Measurements from ENCODE around the gene GPR143.

Gene GPR143

GRCh38 chrX:9797384-9798360, 32.0 kb upstream of the GPR143 start:
- no peak for DNase-seq (ENCODE audit: low read depth)
- TF ChIP-seq, protein P1, sequence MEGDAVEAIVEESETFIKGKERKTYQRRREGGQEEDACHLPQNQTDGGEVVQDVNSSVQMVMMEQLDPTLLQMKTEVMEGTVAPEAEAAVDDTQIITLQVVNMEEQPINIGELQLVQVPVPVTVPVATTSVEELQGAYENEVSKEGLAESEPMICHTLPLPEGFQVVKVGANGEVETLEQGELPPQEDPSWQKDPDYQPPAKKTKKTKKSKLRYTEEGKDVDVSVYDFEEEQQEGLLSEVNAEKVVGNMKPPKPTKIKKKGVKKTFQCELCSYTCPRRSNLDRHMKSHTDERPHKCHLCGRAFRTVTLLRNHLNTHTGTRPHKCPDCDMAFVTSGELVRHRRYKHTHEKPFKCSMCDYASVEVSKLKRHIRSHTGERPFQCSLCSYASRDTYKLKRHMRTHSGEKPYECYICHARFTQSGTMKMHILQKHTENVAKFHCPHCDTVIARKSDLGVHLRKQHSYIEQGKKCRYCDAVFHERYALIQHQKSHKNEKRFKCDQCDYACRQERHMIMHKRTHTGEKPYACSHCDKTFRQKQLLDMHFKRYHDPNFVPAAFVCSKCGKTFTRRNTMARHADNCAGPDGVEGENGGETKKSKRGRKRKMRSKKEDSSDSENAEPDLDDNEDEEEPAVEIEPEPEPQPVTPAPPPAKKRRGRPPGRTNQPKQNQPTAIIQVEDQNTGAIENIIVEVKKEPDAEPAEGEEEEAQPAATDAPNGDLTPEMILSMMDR (IDR thresholded peaks at IDR 0.05; ENCODE audit: low read depth, low read length) = no peak
- TF ChIP-seq, protein P2, sequence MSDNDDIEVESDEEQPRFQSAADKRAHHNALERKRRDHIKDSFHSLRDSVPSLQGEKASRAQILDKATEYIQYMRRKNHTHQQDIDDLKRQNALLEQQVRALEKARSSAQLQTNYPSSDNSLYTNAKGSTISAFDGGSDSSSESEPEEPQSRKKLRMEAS (IDR thresholded peaks at IDR 0.05; ENCODE audit: low read depth, low read length) = no peak
- no peak for TF ChIP-seq POLR2A (IDR thresholded peaks at IDR 0.05; ENCODE audit: extremely low read depth, insufficient read length)
- no peak for TF ChIP-seq MYC (IDR thresholded peaks at IDR 0.05; ENCODE audit: low read depth, low read length)
- no peak overlapping the region for H3K4me3 ChIP-seq (ENCODE audit: low read depth, low read length)

DNA sequence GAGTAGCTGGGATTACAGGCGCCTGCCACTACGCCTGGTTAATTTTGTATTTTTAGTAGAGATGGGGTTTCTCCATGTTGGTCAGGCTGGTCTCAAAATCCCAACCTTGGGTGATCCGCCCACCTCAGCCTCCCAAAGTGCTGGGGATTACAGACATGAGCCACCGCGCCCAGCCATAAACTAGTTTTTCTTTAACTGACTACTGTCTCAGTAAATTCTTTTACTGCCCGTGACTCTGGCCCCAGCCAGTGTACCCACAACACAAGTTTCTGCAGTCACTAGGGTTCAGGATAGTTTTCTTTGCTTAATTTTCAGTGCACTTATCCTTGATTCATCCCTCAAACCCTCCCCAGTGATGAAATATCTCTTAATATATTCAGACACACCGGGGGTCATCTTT, 28.8 kb upstream of the GPR143 start:
- TF ChIP-seq POLR2A (IDR thresholded peaks at IDR 0.05; ENCODE audit: extremely low read depth, insufficient read length) = no peak
- TF ChIP-seq, protein P1 (IDR thresholded peaks at IDR 0.05; ENCODE audit: low read depth, low read length) = no peak
- TF ChIP-seq, protein P2 (IDR thresholded peaks at IDR 0.05; ENCODE audit: low read depth, low read length) = no peak
- no peak for TF ChIP-seq MYC (IDR thresholded peaks at IDR 0.05; ENCODE audit: low read depth, low read length)
- H3K4me3 ChIP-seq (ENCODE audit: low read depth, low read length) = no peak overlapping the region
- no peak for DNase-seq (ENCODE audit: low read depth)

- H3K4me3 ChIP-seq (ENCODE audit: low read depth, low read length) = no peak overlapping the region
- no peak for DNase-seq (ENCODE audit: low read depth)
- TF ChIP-seq, protein P1 (IDR thresholded peaks at IDR 0.05; ENCODE audit: low read depth, low read length) = no peak
- TF ChIP-seq MYC (IDR thresholded peaks at IDR 0.05; ENCODE audit: low read depth, low read length) (no peak), POLR2A (IDR thresholded peaks at IDR 0.05; ENCODE audit: extremely low read depth, insufficient read length) (no peak)
- TF ChIP-seq, protein P2 (IDR thresholded peaks at IDR 0.05; ENCODE audit: low read depth, low read length) = no peak
Observed at GRCh38 chrX:9790866-9791265, 25.2 kb upstream of the GPR143 start.

DNA sequence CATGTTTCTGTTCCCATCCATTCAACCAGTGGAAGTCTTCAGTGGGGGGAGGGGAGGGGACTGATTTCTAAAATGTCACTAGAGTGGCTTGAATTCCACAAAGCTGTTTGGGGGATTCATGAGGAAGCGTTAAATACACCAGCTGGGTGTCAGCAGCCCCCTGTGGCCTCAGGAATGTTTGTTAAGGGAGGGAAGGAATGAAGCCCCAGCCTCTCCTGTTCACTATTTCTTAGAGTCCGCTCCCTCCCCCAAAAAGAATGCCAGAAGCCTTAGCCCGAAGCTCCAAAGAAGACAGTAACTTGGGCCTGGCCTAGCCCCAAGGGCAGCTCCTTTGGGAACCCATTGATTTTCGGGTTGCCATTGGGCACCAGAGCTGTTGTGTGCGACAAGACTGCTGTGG, 23.9 kb upstream of the GPR143 start:
- no peak overlapping the region for H3K4me3 ChIP-seq (ENCODE audit: low read depth, low read length)
- TF ChIP-seq MYC (IDR thresholded peaks at IDR 0.05; ENCODE audit: low read depth, low read length) = no peak
- TF ChIP-seq, protein P2 (IDR thresholded peaks at IDR 0.05; ENCODE audit: low read depth, low read length) = no peak
- TF ChIP-seq POLR2A (IDR thresholded peaks at IDR 0.05; ENCODE audit: extremely low read depth, insufficient read length) = no peak
- TF ChIP-seq, protein P1 (IDR thresholded peaks at IDR 0.05; ENCODE audit: low read depth, low read length) = no peak
- DNase-seq (ENCODE audit: low read depth) = no peak

DNA sequence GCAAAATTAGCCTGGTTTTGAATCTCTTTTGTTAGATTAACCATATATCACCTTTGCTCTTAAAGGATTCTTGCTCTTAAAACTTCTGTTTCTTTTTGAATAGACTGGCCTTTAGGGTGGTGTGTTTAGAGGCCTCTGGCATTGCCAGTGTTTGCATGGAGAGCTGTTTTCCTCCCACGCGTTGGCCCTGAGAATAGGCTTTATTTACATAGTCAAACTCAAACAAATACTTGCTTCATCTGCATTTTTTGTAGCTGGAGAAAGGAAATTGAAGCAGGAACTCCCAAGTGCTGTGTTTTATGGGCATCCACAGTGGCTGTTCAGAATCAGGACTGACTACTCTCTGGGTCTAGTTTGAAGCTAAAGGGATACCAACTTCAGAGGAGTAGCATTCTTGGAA, 23.3 kb upstream of the GPR143 start:
- no peak overlapping the region for H3K4me3 ChIP-seq (ENCODE audit: low read depth, low read length)
- no peak for DNase-seq (ENCODE audit: low read depth)
- TF ChIP-seq, protein P1 (IDR thresholded peaks at IDR 0.05; ENCODE audit: low read depth, low read length) = no peak
- TF ChIP-seq, protein P2 (IDR thresholded peaks at IDR 0.05; ENCODE audit: low read depth, low read length) = no peak
- no peak for TF ChIP-seq MYC (IDR thresholded peaks at IDR 0.05; ENCODE audit: low read depth, low read length)
- TF ChIP-seq POLR2A (IDR thresholded peaks at IDR 0.05; ENCODE audit: extremely low read depth, insufficient read length) = no peak

Data from NB4 (cell line).